HEK293 (cell line): ENCODE data around the gene RAC2.

Experiments used
- GLIS1 ChIP-seq: fragments of 450-650 bp; formaldehyde crosslinking; IDR thresholded peaks from 2 replicates; pipeline ENCODE4 v1.5.1; 2016; ENCODE audit warnings: missing biosample characterization, missing genetic modification characterization
- ZBTB20 ChIP-seq: fragments of 450-650 bp; formaldehyde crosslinking; IDR thresholded peaks from 2 replicates; pipeline ENCODE4 v1.5.1; 2016; ENCODE audit warnings: missing biosample characterization, missing genetic modification characterization
- ZFP3 ChIP-seq: fragments of 450-650 bp; formaldehyde crosslinking; IDR thresholded peaks from 2 replicates; pipeline ENCODE4 v1.5.1; 2016; ENCODE audit warnings: low read depth, missing biosample characterization, missing genetic modification characterization
- ZNF18 ChIP-seq: fragments of 450-650 bp; formaldehyde crosslinking; IDR thresholded peaks from 2 replicates; pipeline ENCODE4 v1.5.1; 2016; ENCODE audit warnings: missing biosample characterization, missing genetic modification characterization
- ZNF274 ChIP-seq, 2 experiments: fragments of 200-500 bp in 1 of 2; fragments of 450-650 bp in 1 of 2; sonication (Bioruptor generic) in 1 of 2; formaldehyde crosslinking in 1 of 2; IDR thresholded peaks; 2 replicates each; pipeline versions ENCODE4 v1.5.1 to v1.6.1; 2014 to 2016; ENCODE audit warnings: borderline replicate concordance in 1 of 2, inconsistent platforms in 1 of 2, low read length in 1 of 2, missing biosample characterization in 1 of 2, missing genetic modification characterization in 1 of 2
- ZNF311 ChIP-seq: fragments of 450-650 bp; formaldehyde crosslinking; IDR thresholded peaks from 2 replicates; pipeline ENCODE4 v1.5.1; 2017; ENCODE audit warnings: missing biosample characterization, missing genetic modification characterization, borderline replicate concordance
- ZNF335 ChIP-seq: fragments of 450-650 bp; formaldehyde crosslinking; conservative IDR thresholded peaks from 2 replicates; pipeline ENCODE4 v1.5.1; 2016; ENCODE audit warnings: missing biosample characterization, missing genetic modification characterization
- ZNF362 ChIP-seq: fragments of 450-650 bp; formaldehyde crosslinking; IDR thresholded peaks from 2 replicates; pipeline ENCODE4 v1.5.1; 2016; ENCODE audit warnings: missing biosample characterization, missing genetic modification characterization
- ZNF530 ChIP-seq: fragments of 450-650 bp; formaldehyde crosslinking; IDR thresholded peaks from 2 replicates; pipeline ENCODE4 v1.5.1; 2016; ENCODE audit warnings: low read depth, missing biosample characterization, missing genetic modification characterization
- ZNF548 ChIP-seq: fragments of 450-650 bp; formaldehyde crosslinking; IDR thresholded peaks from 2 replicates; pipeline ENCODE4 v1.5.1; 2016; ENCODE audit warnings: missing biosample characterization, missing genetic modification characterization
- ZNF768 ChIP-seq: fragments of 450-650 bp; formaldehyde crosslinking; IDR thresholded peaks from 2 replicates; pipeline ENCODE4 v1.5.1; 2018; ENCODE audit warnings: missing biosample characterization, mild to moderate bottlenecking, missing genetic modification characterization
- TF ChIP-seq, protein P1 (sequence below): fragments of 450-650 bp; formaldehyde crosslinking; IDR thresholded peaks from 2 replicates; pipeline ENCODE4 v1.5.1; 2016; ENCODE audit warnings: missing biosample characterization, missing genetic modification characterization
- TF ChIP-seq, protein P2 (sequence below): fragments of 450-650 bp; formaldehyde crosslinking; IDR thresholded peaks from 2 replicates; pipeline ENCODE4 v1.5.1; 2016; ENCODE audit warnings: missing biosample characterization, missing genetic modification characterization
- TF ChIP-seq, protein P3 (sequence below): fragments of 450-650 bp; IDR thresholded peaks from 2 replicates; pipeline ENCODE4 v1.5.1; 2018; ENCODE audit warnings: missing biosample characterization, mild to moderate bottlenecking, missing genetic modification characterization

DNA sequence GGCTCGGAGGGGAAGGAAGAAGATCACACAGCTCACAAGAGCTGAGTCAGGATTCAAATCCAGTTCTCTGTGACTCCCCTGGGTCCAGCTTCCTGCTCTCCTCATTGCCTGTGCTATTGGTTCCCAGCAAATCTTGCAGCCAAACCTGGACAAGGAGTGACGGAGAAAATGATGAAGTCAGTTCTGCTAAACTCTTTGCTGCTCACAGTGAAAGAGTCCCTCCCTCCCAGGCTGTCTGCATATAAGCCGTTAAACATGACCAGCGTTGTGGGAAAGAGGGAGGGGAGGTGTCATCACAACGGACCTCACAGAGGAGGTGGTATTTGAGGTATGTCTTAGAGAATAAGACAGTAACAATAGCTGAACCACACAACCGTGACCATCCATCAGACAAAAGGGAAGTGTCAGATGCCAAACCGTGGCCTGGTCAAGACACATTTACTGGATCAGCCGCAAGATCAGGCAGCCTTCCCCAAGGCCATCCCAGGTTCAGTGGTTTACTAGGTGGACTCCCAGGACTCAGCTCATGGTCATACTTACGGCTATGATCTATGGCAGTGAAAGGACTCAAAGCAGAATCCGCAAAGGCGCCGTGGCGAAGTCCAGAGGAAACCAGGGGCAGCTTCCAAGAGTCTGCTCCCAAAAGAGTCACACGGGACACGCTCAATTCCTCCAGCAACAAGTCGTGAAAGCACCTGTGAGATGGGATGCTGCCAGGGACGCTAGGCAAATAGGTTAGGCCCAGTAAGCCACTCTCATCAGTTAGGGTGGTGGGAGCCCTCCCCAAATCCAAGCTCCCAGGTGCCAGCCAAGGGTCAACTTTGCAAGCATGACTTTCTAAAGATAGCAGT lies 35.5 kb upstream of the RAC2 start:
- TF ChIP-seq ZFP3 (tag by site-specific recombination) (no peak), ZNF18 (tag by site-specific recombination) (no peak), GLIS1 (tag by site-specific recombination) (no peak), ZBTB20 (tag by site-specific recombination) (no peak), ZNF548 (no peak), ZNF768 (tag by site-specific recombination) (no peak), ZNF362 (no peak), ZNF335 (no peak), ZNF530 (tag by site-specific recombination) (no peak), ZNF311 (tag by site-specific recombination) (no peak), ZNF274 (IDR thresholded peaks at IDR 0.05; ENCODE audit: low read length) (no peak), ZNF274 (tag by site-specific recombination; IDR thresholded peaks at IDR 0.05; ENCODE audit: borderline replicate concordance) (no peak)
- TF ChIP-seq, protein P1, sequence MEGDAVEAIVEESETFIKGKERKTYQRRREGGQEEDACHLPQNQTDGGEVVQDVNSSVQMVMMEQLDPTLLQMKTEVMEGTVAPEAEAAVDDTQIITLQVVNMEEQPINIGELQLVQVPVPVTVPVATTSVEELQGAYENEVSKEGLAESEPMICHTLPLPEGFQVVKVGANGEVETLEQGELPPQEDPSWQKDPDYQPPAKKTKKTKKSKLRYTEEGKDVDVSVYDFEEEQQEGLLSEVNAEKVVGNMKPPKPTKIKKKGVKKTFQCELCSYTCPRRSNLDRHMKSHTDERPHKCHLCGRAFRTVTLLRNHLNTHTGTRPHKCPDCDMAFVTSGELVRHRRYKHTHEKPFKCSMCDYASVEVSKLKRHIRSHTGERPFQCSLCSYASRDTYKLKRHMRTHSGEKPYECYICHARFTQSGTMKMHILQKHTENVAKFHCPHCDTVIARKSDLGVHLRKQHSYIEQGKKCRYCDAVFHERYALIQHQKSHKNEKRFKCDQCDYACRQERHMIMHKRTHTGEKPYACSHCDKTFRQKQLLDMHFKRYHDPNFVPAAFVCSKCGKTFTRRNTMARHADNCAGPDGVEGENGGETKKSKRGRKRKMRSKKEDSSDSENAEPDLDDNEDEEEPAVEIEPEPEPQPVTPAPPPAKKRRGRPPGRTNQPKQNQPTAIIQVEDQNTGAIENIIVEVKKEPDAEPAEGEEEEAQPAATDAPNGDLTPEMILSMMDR (tag by site-specific recombination), result no peak
- TF ChIP-seq, protein P2, sequence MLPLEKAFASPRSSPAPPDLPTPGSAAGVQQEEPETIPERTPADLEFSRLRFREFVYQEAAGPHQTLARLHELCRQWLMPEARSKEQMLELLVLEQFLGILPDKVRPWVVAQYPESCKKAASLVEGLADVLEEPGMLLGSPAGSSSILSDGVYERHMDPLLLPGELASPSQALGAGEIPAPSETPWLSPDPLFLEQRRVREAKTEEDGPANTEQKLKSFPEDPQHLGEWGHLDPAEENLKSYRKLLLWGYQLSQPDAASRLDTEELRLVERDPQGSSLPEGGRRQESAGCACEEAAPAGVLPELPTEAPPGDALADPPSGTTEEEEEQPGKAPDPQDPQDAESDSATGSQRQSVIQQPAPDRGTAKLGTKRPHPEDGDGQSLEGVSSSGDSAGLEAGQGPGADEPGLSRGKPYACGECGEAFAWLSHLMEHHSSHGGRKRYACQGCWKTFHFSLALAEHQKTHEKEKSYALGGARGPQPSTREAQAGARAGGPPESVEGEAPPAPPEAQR, result no peak
- TF ChIP-seq, protein P3, sequence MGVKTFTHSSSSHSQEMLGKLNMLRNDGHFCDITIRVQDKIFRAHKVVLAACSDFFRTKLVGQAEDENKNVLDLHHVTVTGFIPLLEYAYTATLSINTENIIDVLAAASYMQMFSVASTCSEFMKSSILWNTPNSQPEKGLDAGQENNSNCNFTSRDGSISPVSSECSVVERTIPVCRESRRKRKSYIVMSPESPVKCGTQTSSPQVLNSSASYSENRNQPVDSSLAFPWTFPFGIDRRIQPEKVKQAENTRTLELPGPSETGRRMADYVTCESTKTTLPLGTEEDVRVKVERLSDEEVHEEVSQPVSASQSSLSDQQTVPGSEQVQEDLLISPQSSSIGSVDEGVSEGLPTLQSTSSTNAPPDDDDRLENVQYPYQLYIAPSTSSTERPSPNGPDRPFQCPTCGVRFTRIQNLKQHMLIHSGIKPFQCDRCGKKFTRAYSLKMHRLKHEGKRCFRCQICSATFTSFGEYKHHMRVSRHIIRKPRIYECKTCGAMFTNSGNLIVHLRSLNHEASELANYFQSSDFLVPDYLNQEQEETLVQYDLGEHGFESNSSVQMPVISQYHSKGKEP (tag by site-specific recombination), result no peak
